Measurements from ENCODE around the gene DNAH11. TPM values are rescaled to one million over a fixed set of nuclear protein-coding genes. Genes with fewer than 3 reads are reported as not detected.

The DNAH11 gene
- total RNA-seq, 6 experiments from 2014 or later: 0.17 to 5.5 (median 1.2) TPM

DNA sequence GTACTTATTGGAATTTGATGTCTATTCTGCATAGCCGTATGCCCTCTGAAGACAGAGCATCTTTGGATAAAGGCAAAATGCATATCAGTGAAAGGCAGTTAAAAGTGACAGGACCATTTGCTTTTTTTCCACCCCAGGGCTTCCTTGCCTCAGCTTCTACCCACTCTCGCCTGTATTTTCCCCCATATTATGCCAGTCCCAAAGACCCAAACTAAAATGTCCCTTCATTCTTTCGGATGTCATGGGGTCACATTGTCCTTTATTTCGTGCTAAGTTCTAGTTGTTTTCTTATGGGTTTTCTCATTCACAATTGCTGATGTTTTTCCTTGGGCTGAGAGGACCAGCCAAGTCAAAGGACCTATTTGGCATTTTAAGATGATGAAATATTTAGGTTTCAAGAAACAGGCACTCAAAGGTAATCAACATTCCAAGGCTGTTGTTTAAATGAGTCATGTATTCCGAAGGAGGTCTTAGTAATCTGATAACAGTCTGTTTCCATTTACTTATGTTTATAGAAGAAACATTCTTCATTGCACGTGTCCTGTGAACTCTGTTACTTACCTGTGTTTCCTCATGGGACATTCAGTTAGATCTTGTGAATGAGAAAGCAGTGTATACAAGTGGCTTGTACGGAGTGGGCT, 74.1 kb downstream of the DNAH11 start:
- 51% methylated on average over 6 of the region's 7 CpGs for WGBS (ENCODE audit: insufficient coverage, low coverage, low lambda C conversion rate, missing lambda C conversion rate)
- TF ChIP-seq POLR2A (IDR thresholded peaks at IDR 0.05) (no peak), CTCF (IDR thresholded peaks at IDR 0.05) (no peak)
- intact Hi-C loops (cut with DNase I): no loop called here
- Histone ChIP-seq H3K4me1 (peaks cover 0 to 16% (median 4%) of the 10 kb centered on the region in 4 donors), H3K36me3 (no peaks in the 10 kb centered on the region), H3K9me3 (no peaks in the 10 kb centered on the region), H3K27ac (no peak overlapping the region), H3K4me3 (no peak overlapping the region), H3K27me3 (no peaks in the 10 kb centered on the region)
- ATAC-seq (peak in 3 of 4 donors; percentile 21 to 39 (median 28)), DNase-seq (no peak)

- ATAC-seq (peak; percentile 28 to 39 (median 35)), DNase-seq (no peak)
- intact Hi-C loops (cut with DNase I): no loop called here
- TF ChIP-seq POLR2A (IDR thresholded peaks at IDR 0.05) (no peak), CTCF (IDR thresholded peaks at IDR 0.05) (no peak)
- 78% methylated on average over 3 of the region's 3 CpGs for WGBS (ENCODE audit: insufficient coverage, low coverage, low lambda C conversion rate, missing lambda C conversion rate)
- Histone ChIP-seq H3K9me3 (no peaks in the 10 kb centered on the region), H3K27ac (peak overlapping the region in 1 of 3 donors; percentile 2), H3K36me3 (no peaks in the 10 kb centered on the region), H3K4me3 (no peak overlapping the region), H3K4me1 (peaks cover 0 to 15% (median 4%) of the 10 kb centered on the region in 4 donors), H3K27me3 (no peaks in the 10 kb centered on the region)
These were observed 74.7 kb downstream of the DNAH11 start for GRCh38 chr7:21617513-21617912.

GRCh38 chr7:21617916-21618390, 75.1 kb downstream of the DNAH11 start:
- 28% methylated on average over 3 of the region's 6 CpGs for WGBS (ENCODE audit: insufficient coverage, low coverage, low lambda C conversion rate, missing lambda C conversion rate)
- no peaks in the 10 kb centered on the region for H3K36me3 ChIP-seq
- H3K27me3 ChIP-seq: no peaks in the 10 kb centered on the region
- H3K27ac ChIP-seq: peak overlapping the region in 1 of 3 donors; percentile 40
- H3K4me1 ChIP-seq: peaks cover 0 to 15% (median 4%) of the 10 kb centered on the region in 4 donors
- DNase-seq (peak; percentile 69 to 93 (median 81)), ATAC-seq (peak; percentile 98 to 100 (median 99))
- intact Hi-C loops (cut with DNase I): no loop called here
- TF ChIP-seq CTCF (IDR thresholded peaks at IDR 0.05): no peak
- no peak for TF ChIP-seq POLR2A (IDR thresholded peaks at IDR 0.05)
- no peaks in the 10 kb centered on the region for H3K9me3 ChIP-seq
- no peak overlapping the region for H3K4me3 ChIP-seq

DNA sequence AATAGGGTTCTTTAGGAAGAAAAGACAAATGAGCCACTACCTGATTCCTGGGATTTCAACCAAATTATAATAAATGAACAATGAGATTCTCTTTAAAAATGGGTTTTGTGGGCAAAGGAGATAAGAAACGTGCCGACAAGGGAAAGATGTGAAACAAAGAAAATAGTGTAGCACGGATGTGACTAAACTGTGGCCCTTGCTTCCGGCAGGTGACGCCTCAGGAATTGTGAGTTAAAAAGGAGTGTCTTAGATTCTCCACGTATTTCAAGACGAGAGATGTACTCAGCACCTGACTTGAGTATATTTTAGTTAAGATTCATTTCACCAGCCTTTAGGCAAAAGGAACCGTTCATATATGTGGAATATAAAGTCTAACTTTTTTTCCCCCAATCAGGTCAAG, 75.9 kb downstream of the DNAH11 start:
- intact Hi-C loops (cut with DNase I): no loop called here
- Histone ChIP-seq H3K4me3 (no peak overlapping the region), H3K9me3 (no peaks in the 10 kb centered on the region), H3K36me3 (no peaks in the 10 kb centered on the region), H3K27ac (peak overlapping the region in 1 of 3 donors; percentile 40), H3K27me3 (no peaks in the 10 kb centered on the region), H3K4me1 (peaks cover 0 to 15% (median 4%) of the 10 kb centered on the region in 4 donors)
- DNase-seq (no peak), ATAC-seq (no peak)
- TF ChIP-seq POLR2A (IDR thresholded peaks at IDR 0.05) (no peak), CTCF (IDR thresholded peaks at IDR 0.05) (no peak)
- 79% methylated on average over 8 of the region's 8 CpGs for WGBS (ENCODE audit: insufficient coverage, low coverage, low lambda C conversion rate, missing lambda C conversion rate)
